BLaER1 (cell line): ENCODE measurements around the gene TSKU.

ENCODE experiments used
- H3K27ac ChIP-seq: shearing (Covaris generic); formaldehyde crosslinking; 2 replicates; pipeline ENCODE4 v1.8.1; 2022
- H3K27me3 ChIP-seq: shearing (Covaris generic); formaldehyde crosslinking; 2 replicates; pipeline ENCODE4 v1.8.1; 2022
- H3K36me3 ChIP-seq: shearing (Covaris generic); formaldehyde crosslinking; 2 replicates; pipeline ENCODE4 v1.8.1; 2022
- H3K4me1 ChIP-seq: shearing (Covaris generic); formaldehyde crosslinking; 2 replicates; pipeline ENCODE4 v1.8.1; 2022
- H3K4me2 ChIP-seq: shearing (Covaris generic); formaldehyde crosslinking; 2 replicates; pipeline ENCODE4 v1.8.1; 2022
- H3K4me3 ChIP-seq: shearing (Covaris generic); formaldehyde crosslinking; 2 replicates; pipeline ENCODE4 v1.8.1; 2022
- H3K9ac ChIP-seq: shearing (Covaris generic); formaldehyde crosslinking; 2 replicates; pipeline ENCODE4 v1.8.1; 2022
- H3K9me3 ChIP-seq: shearing (Covaris generic); formaldehyde crosslinking; 2 replicates; pipeline ENCODE4 v1.8.1; 2022
- H4K20me1 ChIP-seq: shearing (Covaris generic); formaldehyde crosslinking; 2 replicates; pipeline ENCODE4 v1.8.1; 2022
- Cebpa-rat ChIP-seq: shearing (Covaris generic); IDR thresholded peaks from 2 replicates; pipeline ENCODE4 v1.8.1; 2022

Gene TSKU

GRCh38 chr11:76794371-76795289 is 11.5 kb downstream of the TSKU start:
- Histone ChIP-seq H3K4me3 (no peak overlapping the region), H4K20me1 (peaks cover 85% of the 10 kb centered on the region), H3K27me3 (no peaks in the 10 kb centered on the region), H3K27ac (peak overlapping the region; percentile 58; the same call in 1 of the 2 replicates), H3K4me1 (peaks cover 56% of the 10 kb centered on the region), H3K36me3 (peaks cover 52% of the 10 kb centered on the region), H3K9ac (no peak overlapping the region), H3K9me3 (peaks cover 16% of the 10 kb centered on the region), H3K4me2 (peak overlapping the region; percentile 46)
- no peak for TF ChIP-seq Cebpa-rat

- TF ChIP-seq Cebpa-rat, result no peak
- peaks cover 52% of the 10 kb centered on the region for H3K36me3 ChIP-seq
- no peak overlapping the region for H3K4me3 ChIP-seq
- no peak overlapping the region for H3K9ac ChIP-seq
- H3K27ac ChIP-seq, result 0 out of 2 replicates have a peak overlapping the region, but pooled peaks have one; percentile 30
- H3K4me2 ChIP-seq, result no peak overlapping the region
- peaks cover 77% of the 10 kb centered on the region for H4K20me1 ChIP-seq
- no peaks in the 10 kb centered on the region for H3K27me3 ChIP-seq
- peaks cover 16% of the 10 kb centered on the region for H3K9me3 ChIP-seq
- peaks cover 50% of the 10 kb centered on the region for H3K4me1 ChIP-seq
Observed at GRCh38 chr11:76795290-76795935, 12.3 kb downstream of the TSKU start.

- TF ChIP-seq Cebpa-rat, result no peak
- H3K4me2 ChIP-seq, result no peak overlapping the region
- peaks cover 72% of the 10 kb centered on the region for H4K20me1 ChIP-seq
Observed at GRCh38 chr11:76795936-76796441, 12.8 kb downstream of the TSKU start.

GRCh38 chr11:76796511-76797198 is 13.5 kb downstream of the TSKU start:
- peaks cover 71% of the 10 kb centered on the region for H4K20me1 ChIP-seq

More at GRCh38 chr11:76795936-76796441, 12.8 kb downstream of the TSKU start:
- Histone ChIP-seq H3K27me3 (no peaks in the 10 kb centered on the region), H3K27ac (no peak overlapping the region), H3K9ac (no peak overlapping the region), H3K36me3 (peaks cover 52% of the 10 kb centered on the region), H3K4me3 (no peak overlapping the region), H3K4me1 (peaks cover 44% of the 10 kb centered on the region), H3K9me3 (peaks cover 16% of the 10 kb centered on the region)

GRCh38 chr11:76797341-76798201 is 14.4 kb downstream of the TSKU start:
- H3K4me2 ChIP-seq, result no peak overlapping the region
- peaks cover 36% of the 10 kb centered on the region for H3K4me1 ChIP-seq
- no peak for TF ChIP-seq Cebpa-rat
- peaks cover 41% of the 10 kb centered on the region for H3K36me3 ChIP-seq
- H3K27ac ChIP-seq, result no peak overlapping the region
- H3K27me3 ChIP-seq, result no peaks in the 10 kb centered on the region
- H3K9me3 ChIP-seq, result peaks cover 2% of the 10 kb centered on the region; the same call in 1 of the 2 replicates
- H4K20me1 ChIP-seq, result peaks cover 68% of the 10 kb centered on the region
- no peak overlapping the region for H3K9ac ChIP-seq
- no peak overlapping the region for H3K4me3 ChIP-seq

More at GRCh38 chr11:76796511-76797198, 13.5 kb downstream of the TSKU start:
- no peak overlapping the region for H3K27ac ChIP-seq
- no peak overlapping the region for H3K4me2 ChIP-seq
- no peaks in the 10 kb centered on the region for H3K27me3 ChIP-seq
- H3K9ac ChIP-seq, result no peak overlapping the region
- no peak for TF ChIP-seq Cebpa-rat
- no peak overlapping the region for H3K4me3 ChIP-seq
- H3K4me1 ChIP-seq, result peaks cover 37% of the 10 kb centered on the region
- H3K9me3 ChIP-seq, result peaks cover 11% of the 10 kb centered on the region
- peaks cover 48% of the 10 kb centered on the region for H3K36me3 ChIP-seq

- Histone ChIP-seq H3K36me3 (peaks cover 39% of the 10 kb centered on the region), H3K9me3 (no peaks in the 10 kb centered on the region), H4K20me1 (peaks cover 65% of the 10 kb centered on the region), H3K27me3 (no peaks in the 10 kb centered on the region), H3K27ac (no peak overlapping the region), H3K4me2 (no peak overlapping the region), H3K9ac (no peak overlapping the region), H3K4me1 (peaks cover 30% of the 10 kb centered on the region), H3K4me3 (no peak overlapping the region)
- TF ChIP-seq Cebpa-rat, result no peak
Observed at GRCh38 chr11:76798202-76798581, 15.0 kb downstream of the TSKU start.

- H3K9me3 ChIP-seq, result no peaks in the 10 kb centered on the region
- peak overlapping the region; percentile 42; the same call in 1 of the 2 replicates for H3K27ac ChIP-seq
- peaks cover 60% of the 10 kb centered on the region for H4K20me1 ChIP-seq
- peak overlapping the region; percentile 64; the same call in 1 of the 2 replicates for H3K9ac ChIP-seq
- H3K36me3 ChIP-seq, result peaks cover 39% of the 10 kb centered on the region
- H3K4me2 ChIP-seq, result peak overlapping the region; percentile 75
- peaks cover 30% of the 10 kb centered on the region for H3K4me1 ChIP-seq
- TF ChIP-seq Cebpa-rat, result no peak
- H3K27me3 ChIP-seq, result no peaks in the 10 kb centered on the region
- H3K4me3 ChIP-seq, result peak overlapping the region; percentile 58
Observed at GRCh38 chr11:76798671-76799065, 15.5 kb downstream of the TSKU start.

GRCh38 chr11:76799066-76799804 is 16.1 kb downstream of the TSKU start:
- peaks cover 55% of the 10 kb centered on the region for H4K20me1 ChIP-seq
- H3K36me3 ChIP-seq, result peaks cover 38% of the 10 kb centered on the region
- H3K4me3 ChIP-seq, result peak overlapping the region; percentile 58
- peaks cover 27% of the 10 kb centered on the region for H3K4me1 ChIP-seq
- no peak for TF ChIP-seq Cebpa-rat
- H3K9me3 ChIP-seq, result no peaks in the 10 kb centered on the region
- H3K27me3 ChIP-seq, result no peaks in the 10 kb centered on the region
- H3K4me2 ChIP-seq, result peak overlapping the region; percentile 75
- peak overlapping the region; percentile 42 for H3K27ac ChIP-seq
- H3K9ac ChIP-seq, result peak overlapping the region; percentile 64
